Astrocyte of the hippocampus (primary cell): ENCODE results near the gene SMIM38.

Experiments used
- DNase-seq: peaks from one replicate; pipeline ENCODE4 v3.0.0; 2011; ENCODE audit warnings: low read depth, low spot score

Gene SMIM38

GRCh38 chr11:69180726-69181125, 25.0 kb downstream of the SMIM38 start:
- no peak for DNase-seq

GRCh38 chr11:69183613-69184012, 27.9 kb downstream of the SMIM38 start:
- DNase-seq, result no peak

GRCh38 chr11:69186316-69187260, 30.9 kb downstream of the SMIM38 start:
- DNase-seq, result no peak

- DNase-seq, result no peak
These were observed 31.9 kb downstream of the SMIM38 start for GRCh38 chr11:69187540-69188065.

- no peak for DNase-seq
These were observed 33.3 kb downstream of the SMIM38 start for GRCh38 chr11:69189059-69189458.

- no peak for DNase-seq
These were observed 35.2 kb downstream of the SMIM38 start for GRCh38 chr11:69190796-69191536.

GRCh38 chr11:69192301-69192721, 36.6 kb downstream of the SMIM38 start:
- DNase-seq, result no peak

- peak; percentile 72 for DNase-seq
These were observed 37.4 kb downstream of the SMIM38 start for GRCh38 chr11:69193151-69193550.

- peak; percentile 38 for DNase-seq
These were observed 37.9 kb downstream of the SMIM38 start for GRCh38 chr11:69193629-69194028.

GRCh38 chr11:69194396-69194795, 38.7 kb downstream of the SMIM38 start:
- DNase-seq, result no peak

- DNase-seq, result no peak
These were observed 39.2 kb downstream of the SMIM38 start for GRCh38 chr11:69194956-69195355.

- DNase-seq, result no peak
These were observed 40.4 kb downstream of the SMIM38 start for GRCh38 chr11:69195824-69196782.

- no peak for DNase-seq
These were observed 41.0 kb downstream of the SMIM38 start for GRCh38 chr11:69196783-69197169.

GRCh38 chr11:69198891-69199582, 43.3 kb downstream of the SMIM38 start:
- no peak for DNase-seq

GRCh38 chr11:69199583-69200315, 44.0 kb downstream of the SMIM38 start:
- DNase-seq, result no peak

GRCh38 chr11:69200331-69201065, 44.8 kb downstream of the SMIM38 start:
- no peak for DNase-seq

- no peak for DNase-seq
These were observed 45.3 kb downstream of the SMIM38 start for GRCh38 chr11:69201066-69201365.

- DNase-seq, result no peak
These were observed 46.1 kb downstream of the SMIM38 start for GRCh38 chr11:69201764-69202370.
